Endothelial cell of umbilical vein (primary cell): ENCODE results near the gene RGS7.

Source experiments
- CTCF ChIP-seq, 2 donors: IDR thresholded peaks; 1 replicate in 1 of 2; 2 replicates in 1 of 2; pipeline ENCODE4 v1.5.1; 2011; ENCODE audit warnings: low read length in 2 of 2, mild to moderate bottlenecking in 2 of 2, moderate library complexity in 2 of 2, control low read depth in 1 of 2, inconsistent platforms in 1 of 2, low read depth in 1 of 2; ENCODE audit not compliant: insufficient read depth in 1 of 2; ENCODE audit errors: extremely low read depth in 1 of 2
- JUN ChIP-seq: IDR thresholded peaks from 2 replicates; pipeline ENCODE4 v1.6.1; 2011; ENCODE audit warnings: borderline replicate concordance, low read depth; ENCODE audit not compliant: insufficient read length, insufficient read depth
- POLR2A ChIP-seq: IDR thresholded peaks from 2 replicates; pipeline ENCODE4 v1.6.1; 2012; ENCODE audit warnings: low read depth, mild to moderate bottlenecking, control low read depth, low read length

- TF ChIP-seq POLR2A, result no peak
- no peak for TF ChIP-seq CTCF (IDR thresholded peaks at IDR 0.05; ENCODE audit: extremely low read depth in 1 of 2, insufficient read depth in 1 of 2, low read depth in 1 of 2, low read length in 2 of 2)
- TF ChIP-seq JUN, result no peak
These were observed 266.2 kb downstream of the RGS7 start for GRCh38 chr1:241090798-241091197.
